COLO668 (cell line): ENCODE results near the gene ZMPSTE24.
"Not testable (repeated sequence)": the region's sequence is repeated elsewhere in the genome, so short reads cannot be mapped to it uniquely, and the experiment has no call there.

Source experiments
- DNase-seq: peaks from one replicate; lab custom pipeline; 2025; ENCODE audit not compliant: unreplicated experiment; lab: John Stamatoyannopoulos, UW

Gene ZMPSTE24

GRCh38 chr1:40257688-40258444, at the start of gene ZMPSTE24:
TSS of gene ZMPSTE24 (plus strand) at chr1:40258236. CDS start at chr1:40258272, 36 bp downstream.
- DNase-seq, result peak; percentile 100

- no peak for DNase-seq
Observed at GRCh38 chr1:40210511-40211204, 47.4 kb upstream of the ZMPSTE24 start.

GRCh38 chr1:40218333-40218732, 39.7 kb upstream of the ZMPSTE24 start:
- DNase-seq, result no peak

- not testable (repeated sequence) for DNase-seq
Observed at GRCh38 chr1:40221471-40221905, 36.5 kb upstream of the ZMPSTE24 start.

- no peak for DNase-seq
Observed at GRCh38 chr1:40221977-40222772, 35.9 kb upstream of the ZMPSTE24 start.

GRCh38 chr1:40224040-40224439, 34.0 kb upstream of the ZMPSTE24 start:
- DNase-seq, result no peak

GRCh38 chr1:40226192-40226591, 31.8 kb upstream of the ZMPSTE24 start:
- DNase-seq, result no peak

- peak; percentile 98 for DNase-seq
Observed at GRCh38 chr1:40232444-40232843, 25.6 kb upstream of the ZMPSTE24 start.

- no peak for DNase-seq
Observed at GRCh38 chr1:40239626-40240025, 18.4 kb upstream of the ZMPSTE24 start.

GRCh38 chr1:40240390-40240789, 17.6 kb upstream of the ZMPSTE24 start:
- no peak for DNase-seq

GRCh38 chr1:40241362-40241761, 16.7 kb upstream of the ZMPSTE24 start:
- no peak for DNase-seq

GRCh38 chr1:40243351-40243750, 14.7 kb upstream of the ZMPSTE24 start:
- no peak for DNase-seq

GRCh38 chr1:40244138-40244744, 13.8 kb upstream of the ZMPSTE24 start:
- no peak for DNase-seq

GRCh38 chr1:40245686-40246085, 12.3 kb upstream of the ZMPSTE24 start:
- DNase-seq, result no peak

- DNase-seq, result no peak
Observed at GRCh38 chr1:40247655-40248054, 10.4 kb upstream of the ZMPSTE24 start, which contains the start of gene TMCO2. TSS of gene TMCO2 (plus strand) at chr1:40247937. CDS start at chr1:40247994, 57 bp downstream.

GRCh38 chr1:40248412-40248811, 9.6 kb upstream of the ZMPSTE24 start:
- DNase-seq, result no peak

GRCh38 chr1:40251456-40251855, 6.6 kb upstream of the ZMPSTE24 start:
- no peak for DNase-seq

GRCh38 chr1:40252601-40253000, 5.4 kb upstream of the ZMPSTE24 start:
- no peak for DNase-seq

GRCh38 chr1:40255231-40255630, 2.8 kb upstream of the ZMPSTE24 start:
- no peak for DNase-seq

GRCh38 chr1:40256401-40257084, 1.5 kb upstream of the ZMPSTE24 start:
- DNase-seq, result no peak

GRCh38 chr1:40257313-40257687, 736 bp upstream of the ZMPSTE24 start:
- no peak for DNase-seq
